ENCODE measurements around the gene ADAMTS15. TPM values are rescaled to one million over a fixed set of nuclear protein-coding genes. Genes with fewer than 3 reads are reported as not detected.

ADAMTS15 gene
- polyA plus RNA-seq, 1 experiment, result 5.6 TPM

GRCh38 chr11:130510407-130511006, 62.1 kb downstream of the ADAMTS15 start:
- ChIA-PET POLR2A (no interaction called here), CTCF (interaction anchor here (0.7 to 1.9 kb wide), 4 partner anchors 9 to 352 kb away, joined by 3 to 5 read pairs (median 5); no protein-coding TSS in a partner anchor)
- H3K27me3 ChIP-seq (ENCODE audit: control insufficient read depth, insufficient read depth, low read length), result no peaks in the 10 kb centered on the region
- TF ChIP-seq CTCF (IDR thresholded peaks at IDR 0.05; ENCODE audit: insufficient read depth, low read depth, low read length), result no peak
- DNase-seq (ENCODE audit: low read depth), result no peak
- H3K4me3 ChIP-seq (ENCODE audit: low read depth, low read length), result no peak overlapping the region
- no peaks in the 10 kb centered on the region for H3K36me3 ChIP-seq (ENCODE audit: control insufficient read depth, insufficient read depth, low read length)

GRCh38 chr11:130511765-130512164, 63.3 kb downstream of the ADAMTS15 start:
- no peak for TF ChIP-seq CTCF (IDR thresholded peaks at IDR 0.05; ENCODE audit: insufficient read depth, low read depth, low read length)
- ChIA-PET CTCF (interaction anchor here (1.6 to 1.9 kb wide), 3 partner anchors 10 to 350 kb away, joined by 5 read pairs; no protein-coding TSS in a partner anchor), POLR2A (no interaction called here)
- Histone ChIP-seq H3K36me3 (ENCODE audit: control insufficient read depth, insufficient read depth, low read length) (no peaks in the 10 kb centered on the region), H3K27me3 (ENCODE audit: control insufficient read depth, insufficient read depth, low read length) (no peaks in the 10 kb centered on the region), H3K4me3 (ENCODE audit: low read depth, low read length) (no peak overlapping the region)
- DNase-seq (ENCODE audit: low read depth), result no peak

GRCh38 chr11:130512662-130513061, 64.2 kb downstream of the ADAMTS15 start:
- ChIA-PET CTCF (interaction anchor here (1.0 to 1.1 kb wide), 2 partner anchors 28 to 350 kb away, joined by 3 read pairs; no protein-coding TSS in a partner anchor), POLR2A (no interaction called here)
- Histone ChIP-seq H3K36me3 (ENCODE audit: control insufficient read depth, insufficient read depth, low read length) (no peaks in the 10 kb centered on the region), H3K4me3 (ENCODE audit: low read depth, low read length) (no peak overlapping the region), H3K27me3 (ENCODE audit: control insufficient read depth, insufficient read depth, low read length) (no peaks in the 10 kb centered on the region)
- no peak for DNase-seq (ENCODE audit: low read depth)
- TF ChIP-seq CTCF (IDR thresholded peaks at IDR 0.05; ENCODE audit: insufficient read depth, low read depth, low read length), result no peak

- CTCF ChIA-PET, result interaction anchor here (1.0 to 1.1 kb wide), 2 partner anchors 28 to 349 kb away, joined by 3 read pairs; no protein-coding TSS in a partner anchor
- no peaks in the 10 kb centered on the region for H3K36me3 ChIP-seq (ENCODE audit: control insufficient read depth, insufficient read depth, low read length)
- DNase-seq (ENCODE audit: low read depth), result peak; percentile 63
- POLR2A ChIA-PET, result interaction anchor here (0.6 kb wide), 1 partner anchor 23 kb away, joined by 4 read pairs; no protein-coding TSS in a partner anchor
- H3K27me3 ChIP-seq (ENCODE audit: control insufficient read depth, insufficient read depth, low read length), result no peaks in the 10 kb centered on the region
- H3K4me3 ChIP-seq (ENCODE audit: low read depth, low read length), result no peak overlapping the region
- no peak for TF ChIP-seq CTCF (IDR thresholded peaks at IDR 0.05; ENCODE audit: insufficient read depth, low read depth, low read length)
Observed at GRCh38 chr11:130513132-130513531, 64.7 kb downstream of the ADAMTS15 start.

GRCh38 chr11:130514316-130514715, 65.9 kb downstream of the ADAMTS15 start:
- ChIA-PET POLR2A (no interaction called here), CTCF (interaction anchor here (1.0 kb wide), 1 partner anchor 82 kb away, joined by 3 read pairs; no protein-coding TSS in a partner anchor)
- TF ChIP-seq CTCF (IDR thresholded peaks at IDR 0.05; ENCODE audit: insufficient read depth, low read depth, low read length), result no peak
- Histone ChIP-seq H3K36me3 (ENCODE audit: control insufficient read depth, insufficient read depth, low read length) (no peaks in the 10 kb centered on the region), H3K4me3 (ENCODE audit: low read depth, low read length) (no peak overlapping the region), H3K27me3 (ENCODE audit: control insufficient read depth, insufficient read depth, low read length) (no peaks in the 10 kb centered on the region)
- no peak for DNase-seq (ENCODE audit: low read depth)
